B cell (primary cell): ENCODE measurements around the gene CTAGE4.
A peak's percentile ranks its signal among the peaks of the same experiment; 100 is the strongest.
"Not testable (repeated sequence)": the region's sequence is repeated elsewhere in the genome, so short reads cannot be mapped to it uniquely, and the experiment has no call there.

Source experiments
- CTCF ChIP-seq: fragments of 200-600 bp; IDR thresholded peaks from one replicate; pipeline ENCODE4 v1.8.0; 2022; ENCODE audit warnings: antibody characterized with exemption, mild to moderate bottlenecking
- EZH2 ChIP-seq: IDR thresholded peaks from 2 replicates; pipeline ENCODE4 v1.6.1; 2012; ENCODE audit warnings: borderline replicate concordance, low read depth, mild to moderate bottlenecking, moderate library complexity, low read length; ENCODE audit not compliant: insufficient read depth, poor library complexity, severe bottlenecking

DNA sequence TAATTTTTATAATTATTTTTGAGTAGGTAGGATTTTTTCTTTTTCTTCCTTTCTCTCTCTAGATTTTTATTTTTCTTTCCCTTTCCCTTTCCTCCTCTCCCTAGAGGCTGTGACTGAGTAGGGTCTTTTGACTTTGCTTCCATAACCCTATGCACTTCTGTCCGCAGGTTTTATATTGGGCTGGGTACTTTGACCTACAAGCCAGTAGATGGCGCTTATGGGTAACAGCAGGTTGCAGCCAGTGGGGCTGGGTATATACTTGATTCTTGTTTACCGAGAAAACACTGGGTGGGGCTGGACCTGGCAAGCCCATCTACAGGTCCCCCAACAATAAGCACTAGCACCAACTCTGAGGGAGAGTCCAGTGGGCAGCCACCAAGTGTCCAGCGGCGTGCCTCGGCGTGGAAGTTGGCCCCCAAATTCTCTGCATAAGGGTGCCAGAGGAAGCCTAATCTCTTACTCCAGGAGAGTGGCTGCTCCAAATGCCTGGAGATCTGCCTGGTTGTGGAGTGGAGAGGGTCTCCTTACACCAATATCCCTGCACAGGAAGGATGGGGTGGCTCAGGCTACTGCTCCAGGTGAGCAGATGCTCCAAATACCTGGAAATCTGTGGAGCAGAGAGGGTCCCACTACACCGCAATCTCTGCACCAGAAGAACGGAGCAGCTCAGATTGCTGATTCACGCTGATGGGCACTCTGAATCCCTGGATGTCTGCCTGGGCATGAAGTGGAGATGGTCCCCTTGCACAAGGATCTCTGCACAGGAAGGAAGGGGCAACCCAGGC lies 4.7 kb upstream of the CTAGE4 start:
- TF ChIP-seq CTCF = peak; percentile 60
- TF ChIP-seq EZH2 = not testable (repeated sequence)
